KG1 (cell line): ENCODE data around the gene PRSS21.

Experiments used
- DNase-seq: peaks from one replicate; lab custom pipeline; 2025; lab: John Stamatoyannopoulos, UW

PRSS21 gene

GRCh38 chr16:2845116-2845515, 28.1 kb downstream of the PRSS21 start:
- DNase-seq = no peak

DNA sequence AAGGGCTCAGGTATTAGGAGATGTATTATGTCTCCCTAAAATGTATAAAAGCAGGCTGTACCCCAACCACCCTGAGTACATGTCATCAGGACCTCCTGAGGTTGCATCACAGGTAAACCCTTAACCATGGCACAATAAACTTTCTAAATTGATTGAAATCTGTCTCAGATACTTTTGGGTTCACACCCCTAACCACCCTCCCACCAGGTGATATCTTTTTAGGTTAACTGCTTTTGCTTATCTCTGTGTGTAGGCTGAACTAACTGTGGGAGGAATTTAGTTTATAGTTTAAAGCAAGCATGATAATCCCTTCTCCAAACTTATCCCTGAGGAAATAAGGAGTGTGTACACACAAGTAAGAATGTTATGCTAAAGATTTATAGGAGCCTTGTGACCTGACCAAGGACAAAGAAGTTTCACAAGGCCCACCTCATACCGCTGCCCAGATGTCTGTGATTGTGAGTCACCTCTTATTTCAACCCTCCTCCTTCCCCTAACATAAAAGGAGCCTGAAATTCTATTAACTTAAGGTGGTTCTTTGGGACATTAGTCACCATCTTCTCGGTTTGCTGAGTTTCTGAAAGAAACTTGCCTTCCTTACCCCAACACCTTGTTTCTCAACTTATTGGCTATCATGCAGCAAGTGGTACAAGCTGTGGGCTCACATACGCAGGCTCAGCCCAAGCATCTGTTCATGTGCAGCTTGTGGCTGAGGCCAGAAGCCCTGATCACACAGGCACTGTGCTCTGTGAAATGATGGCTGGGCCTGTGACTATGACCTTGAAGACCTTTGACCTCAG, 29.7 kb downstream of the PRSS21 start:
- no peak for DNase-seq

DNA sequence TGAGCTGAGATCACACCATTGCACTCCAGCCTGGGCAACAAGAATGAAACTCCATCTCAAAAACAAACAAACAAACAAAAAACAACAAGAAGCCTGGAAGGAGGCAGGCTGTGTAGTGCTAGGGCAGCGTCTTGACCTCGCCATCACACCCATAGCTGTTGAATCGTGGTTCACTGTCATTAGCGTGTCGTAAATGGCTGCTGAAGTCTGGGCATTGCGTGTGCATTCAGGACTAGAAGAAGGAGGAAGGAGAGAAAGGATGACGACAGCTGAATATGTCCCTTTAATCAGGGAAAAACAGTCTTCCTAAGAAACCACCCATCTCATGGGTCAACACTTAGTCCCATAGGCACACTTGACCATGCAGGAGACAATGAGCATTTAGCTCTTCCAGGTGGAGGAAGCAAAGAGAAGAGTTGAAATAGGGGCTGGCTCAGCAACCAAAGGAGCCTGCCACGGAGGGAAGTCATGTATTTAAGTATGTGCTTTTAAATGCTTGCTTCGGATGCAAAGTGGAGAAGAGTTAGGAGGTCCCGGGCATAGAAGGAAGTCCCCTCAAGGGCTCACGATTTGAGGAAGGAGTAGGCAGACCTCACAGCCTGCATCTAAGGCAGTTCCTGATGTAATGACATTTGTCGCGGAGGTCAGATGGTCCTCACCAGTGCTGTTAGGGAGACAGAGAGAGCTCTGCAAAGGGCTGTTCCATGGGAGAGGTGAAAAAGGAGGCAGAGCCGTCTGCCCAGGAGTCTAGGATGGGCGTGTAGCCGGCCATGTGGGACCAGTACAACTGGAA, 32.1 kb downstream of the PRSS21 start:
- DNase-seq = no peak

GRCh38 chr16:2852003-2852730, 35.1 kb downstream of the PRSS21 start:
- no peak for DNase-seq

- DNase-seq = no peak
Observed at GRCh38 chr16:2852731-2853507, 35.9 kb downstream of the PRSS21 start.

GRCh38 chr16:2853531-2854073, 36.6 kb downstream of the PRSS21 start:
- no peak for DNase-seq

DNA sequence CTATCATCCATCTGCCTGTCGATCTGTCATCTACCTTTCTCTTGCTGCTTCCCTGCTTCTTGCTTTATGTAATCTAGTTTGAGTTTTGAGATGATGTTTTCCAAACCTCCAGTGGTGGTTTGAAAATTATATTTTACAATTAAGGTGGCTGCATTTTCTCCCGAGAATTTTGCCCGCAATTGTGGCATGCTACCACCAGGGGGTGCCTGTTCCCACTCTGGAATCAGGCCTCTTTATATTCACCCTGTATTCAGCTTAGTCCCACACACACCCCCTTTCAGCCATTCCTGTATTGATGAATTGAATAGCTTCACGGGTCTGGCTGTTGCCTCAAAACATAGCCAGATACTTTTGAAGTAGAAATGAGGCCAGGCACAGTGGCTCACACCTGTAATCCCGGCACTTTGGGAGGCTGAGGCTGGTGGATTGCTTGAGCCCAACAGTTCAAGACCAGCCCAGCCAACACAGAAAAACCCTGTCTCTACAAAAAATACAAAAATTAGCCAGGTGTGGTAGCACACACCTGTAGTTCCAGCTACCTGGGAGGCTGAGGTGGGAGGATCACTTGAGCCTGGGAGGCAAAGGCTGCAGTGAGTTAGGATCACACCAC, 37.8 kb downstream of the PRSS21 start:
- no peak for DNase-seq

DNA sequence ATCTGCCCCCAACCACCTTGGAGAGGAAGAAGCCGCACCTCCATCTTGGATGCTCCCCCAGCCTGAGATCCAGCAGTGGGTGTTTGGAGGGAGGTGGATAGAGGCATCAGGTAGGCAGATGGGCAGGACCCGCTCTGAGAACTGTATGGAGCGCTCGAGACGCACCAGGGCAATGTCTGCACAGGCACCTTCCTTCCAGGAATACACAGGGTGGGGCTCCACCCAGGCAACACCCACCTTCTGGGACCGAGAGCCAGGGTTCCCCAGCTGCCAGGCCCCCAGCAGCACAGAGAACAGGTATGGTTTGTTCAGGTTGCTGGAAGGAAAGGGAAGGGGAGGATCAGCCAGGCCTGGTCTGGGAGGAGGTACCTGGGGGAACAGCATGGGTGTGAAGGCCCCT, 38.5 kb downstream of the PRSS21 start:
- DNase-seq = no peak

GRCh38 chr16:2856061-2856670, 39.1 kb downstream of the PRSS21 start:
- no peak for DNase-seq

- no peak for DNase-seq
Observed at GRCh38 chr16:2856686-2857450, 39.8 kb downstream of the PRSS21 start.

DNA sequence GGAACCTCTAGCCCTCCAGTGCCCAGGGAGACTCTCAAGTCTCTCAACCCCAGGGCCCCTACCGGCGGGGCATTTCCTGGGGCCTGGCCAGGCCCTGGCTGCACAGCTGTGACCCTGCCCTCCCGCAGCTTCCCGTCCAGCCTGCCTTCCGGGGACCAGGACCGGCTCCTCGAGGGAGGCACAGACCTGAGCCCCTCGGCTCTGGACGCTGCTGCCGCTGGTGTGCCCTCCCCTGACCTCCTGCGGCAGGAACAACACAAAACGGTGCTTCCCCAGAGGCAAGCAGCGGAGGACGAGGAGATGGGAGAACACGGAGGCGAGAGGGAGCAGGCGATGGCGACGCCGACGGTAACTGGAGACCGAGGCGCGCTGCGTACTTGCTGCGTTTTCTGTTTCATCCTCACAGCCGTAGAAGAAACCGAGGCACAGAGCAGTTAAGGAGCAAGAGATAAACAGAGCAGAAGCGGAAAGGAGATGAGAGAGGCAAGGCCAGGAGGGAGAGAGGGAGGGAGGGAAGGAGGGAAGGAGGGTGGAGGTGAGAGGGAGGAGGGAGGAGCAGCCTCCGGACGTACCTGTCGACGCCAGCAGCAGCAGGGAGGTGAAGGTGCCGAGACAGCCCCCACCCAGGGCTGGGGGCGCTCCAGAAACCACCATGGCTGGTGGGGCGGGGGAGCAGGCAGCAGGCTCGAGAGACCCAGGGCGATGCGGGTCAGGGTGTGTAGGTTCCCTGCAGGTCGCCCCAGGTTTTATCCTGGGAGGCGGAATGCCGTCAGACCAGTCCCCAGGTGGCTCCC, 40.6 kb downstream of the PRSS21 start, which contains the start of gene PRSS22:
Gene PRSS22, minus strand, starts transcription at position 720 of the 794 bp plus-strand sequence. Its CDS starts 66 bp downstream, at position 654.
- DNase-seq = no peak

- no peak for DNase-seq
Observed at GRCh38 chr16:2858245-2859025, 41.4 kb downstream of the PRSS21 start.

- no peak for DNase-seq
Observed at GRCh38 chr16:2859686-2860265, 42.7 kb downstream of the PRSS21 start.

DNA sequence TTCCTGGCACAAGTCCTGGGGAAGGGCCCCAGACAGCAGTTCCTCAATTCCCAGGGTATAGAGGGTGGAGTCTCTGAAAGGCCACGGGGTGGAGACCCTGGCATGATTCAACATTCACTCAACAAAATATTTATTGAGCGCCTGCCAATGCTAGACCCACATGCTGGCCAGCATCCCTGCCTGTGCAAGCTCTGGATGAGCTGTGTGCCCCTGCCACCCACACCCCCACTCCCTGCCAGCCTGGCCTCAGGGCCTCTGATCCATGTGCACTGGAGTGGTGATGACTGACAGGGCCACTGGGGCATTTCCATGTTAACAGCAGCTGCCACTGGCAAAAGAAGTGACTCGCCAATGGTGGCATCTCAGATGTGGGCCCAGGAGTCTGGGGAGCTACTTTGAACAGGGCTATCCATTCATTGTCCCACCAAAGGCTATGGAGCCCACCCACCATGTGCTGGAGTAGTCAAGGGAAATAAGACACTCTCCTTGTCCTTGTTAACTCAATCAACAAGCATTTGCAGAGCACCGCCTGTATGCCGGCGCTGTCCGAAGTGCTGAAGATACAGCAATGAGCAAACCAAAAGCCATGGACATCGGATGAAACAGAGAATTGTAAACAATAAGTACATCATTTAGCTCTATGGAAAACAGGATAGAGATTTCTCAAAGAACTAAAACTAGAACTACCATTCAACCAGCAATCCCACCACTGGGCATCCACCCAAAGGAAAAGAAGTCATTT, 44.0 kb downstream of the PRSS21 start:
- no peak for DNase-seq

DNA sequence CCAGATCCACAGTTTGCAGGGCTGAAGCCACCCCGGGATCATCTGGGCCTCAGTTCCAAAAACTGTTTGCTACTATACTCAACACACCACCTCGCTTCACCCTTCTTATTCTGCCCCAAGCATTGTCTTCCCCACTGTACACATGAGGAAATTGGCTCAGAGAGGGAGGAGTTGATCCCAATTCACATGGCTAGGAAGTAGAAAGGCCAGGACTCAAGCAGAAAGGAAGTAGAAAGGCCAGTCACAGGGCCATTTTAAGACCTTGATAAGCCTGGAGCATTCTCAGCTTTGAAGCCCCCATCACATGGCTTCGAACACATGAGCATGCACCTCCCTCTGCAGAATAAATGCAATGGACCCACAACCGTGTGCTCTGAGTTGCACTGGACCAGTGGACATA, 48.6 kb downstream of the PRSS21 start:
- DNase-seq = no peak

DNA sequence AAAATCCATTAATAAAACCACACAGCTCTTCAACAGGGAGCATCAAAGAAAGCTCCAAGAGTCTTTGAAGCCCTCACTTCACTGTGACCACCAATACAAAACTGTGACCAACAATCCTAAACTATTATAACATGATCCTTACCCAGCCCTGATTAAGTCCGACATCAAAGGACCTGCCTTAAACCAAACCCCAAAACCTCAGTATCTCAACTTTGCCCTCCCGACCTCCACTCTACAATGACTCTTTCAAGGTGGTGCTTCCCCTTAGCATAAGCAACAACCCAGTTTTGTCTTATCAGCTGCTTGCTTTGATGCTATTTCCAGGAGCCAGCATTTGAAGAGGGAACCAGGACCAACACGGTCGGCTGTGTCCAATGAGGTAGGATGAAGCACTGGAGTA, 49.4 kb downstream of the PRSS21 start:
- DNase-seq = no peak

GRCh38 chr16:2867661-2867986, 50.6 kb downstream of the PRSS21 start:
- DNase-seq = no peak
